Kidney epithelial cell (primary cell): ENCODE results near the gene GFY. TPM values are rescaled to one million over a fixed set of nuclear protein-coding genes. Genes with fewer than 3 reads are reported as not detected.
A peak's percentile ranks its signal among the peaks of the same experiment; 100 is the strongest.
"Not testable (repeated sequence)": the region's sequence is repeated elsewhere in the genome, so short reads cannot be mapped to it uniquely, and the experiment has no call there.

Experiments
- DNase-seq: peaks from one replicate; pipeline ENCODE4 v3.0.0-alpha.2; 2010; ENCODE audit warnings: low read depth
- H3K27me3 ChIP-seq: 2 replicates; pipeline ENCODE4 v1.6.0; 2011; ENCODE audit warnings: low read length; ENCODE audit not compliant: control insufficient read depth, insufficient read depth
- H3K36me3 ChIP-seq: 2 replicates; pipeline ENCODE4 v1.5.1; 2011; ENCODE audit warnings: low read length; ENCODE audit not compliant: control insufficient read depth, insufficient read depth
- H3K4me3 ChIP-seq: 2 replicates; pipeline ENCODE4 v1.5.1; 2011; ENCODE audit warnings: low read depth, mild to moderate bottlenecking, control low read depth, low read length
- CTCF ChIP-seq: IDR thresholded peaks from 2 replicates; pipeline ENCODE4 v1.5.1; 2011; ENCODE audit warnings: mild to moderate bottlenecking, moderate library complexity, low read length, control low read depth, inconsistent platforms; ENCODE audit not compliant: insufficient read depth, poor library complexity, severe bottlenecking
- total RNA-seq: library from RNA; depleted of rRNA; stranded (reverse); fragments of >200 nt; gene quantifications from 2 replicates; pipeline ENCODE4 v1.2.3, GENCODE V29; 2015

The GFY gene
- total RNA-seq, 1 donor from 2014 or later = not detected

GRCh38 chr19:49453757-49454240 is 28.6 kb downstream of the GFY start:
- H3K4me3 ChIP-seq = peak overlapping the region; percentile 83
- H3K36me3 ChIP-seq = no peaks in the 10 kb centered on the region
- no peak for TF ChIP-seq CTCF
- no peak for DNase-seq
- no peaks in the 10 kb centered on the region for H3K27me3 ChIP-seq

- no peak for DNase-seq
- H3K4me3 ChIP-seq = no peak overlapping the region
- H3K36me3 ChIP-seq = no peaks in the 10 kb centered on the region
- H3K27me3 ChIP-seq = no peaks in the 10 kb centered on the region
- TF ChIP-seq CTCF = no peak
Observed at GRCh38 chr19:49455773-49456172, 30.6 kb downstream of the GFY start.

- Histone ChIP-seq H3K27me3 (no peaks in the 10 kb centered on the region), H3K4me3 (no peak overlapping the region), H3K36me3 (no peaks in the 10 kb centered on the region)
- TF ChIP-seq CTCF = no peak
- DNase-seq = no peak
Observed at GRCh38 chr19:49456326-49456725, 31.1 kb downstream of the GFY start.

DNA sequence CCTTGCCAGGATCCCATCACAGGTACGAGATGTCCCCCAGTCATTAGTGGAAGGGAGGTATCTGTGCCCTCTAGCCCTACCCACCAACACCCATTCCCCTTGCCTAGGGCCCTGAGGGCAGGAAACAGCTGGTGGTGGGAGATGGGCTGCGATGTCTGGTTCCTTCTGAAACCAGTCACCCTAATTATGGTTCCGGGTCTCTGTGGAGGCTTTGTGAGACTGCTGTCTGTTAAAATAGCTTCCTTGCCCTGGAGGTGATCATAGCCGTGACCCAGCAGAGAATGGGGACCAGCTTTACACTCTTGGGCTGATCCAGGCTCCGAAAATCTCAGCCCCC is 33.3 kb downstream of the GFY start:
- no peak for TF ChIP-seq CTCF
- Histone ChIP-seq H3K27me3 (no peaks in the 10 kb centered on the region), H3K36me3 (no peaks in the 10 kb centered on the region), H3K4me3 (no peak overlapping the region)
- DNase-seq = no peak

GRCh38 chr19:49459388-49459787 is 34.2 kb downstream of the GFY start:
- no peaks in the 10 kb centered on the region for H3K36me3 ChIP-seq
- no peak for TF ChIP-seq CTCF
- H3K4me3 ChIP-seq = no peak overlapping the region
- H3K27me3 ChIP-seq = no peaks in the 10 kb centered on the region
- DNase-seq = no peak

DNA sequence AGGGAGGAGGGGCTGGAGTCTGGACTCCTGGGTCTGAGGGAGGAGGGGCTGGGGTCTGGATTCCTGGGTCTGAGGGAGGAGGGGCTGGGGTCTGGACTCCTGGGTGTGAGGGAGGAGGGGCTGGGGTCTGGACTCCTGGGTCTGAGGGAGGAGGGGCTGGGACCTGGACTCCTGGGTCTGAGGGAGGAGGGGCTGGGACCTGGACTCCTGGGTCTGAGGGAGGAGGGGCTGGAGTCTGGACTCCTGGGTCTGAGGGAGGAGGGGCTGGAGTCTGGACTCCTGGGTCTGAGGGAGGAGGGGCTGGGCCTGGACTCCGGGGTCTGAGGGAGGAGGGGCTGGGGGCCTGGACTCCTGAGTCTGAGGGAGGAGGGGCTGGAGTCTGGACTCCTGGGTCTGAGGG is 35.9 kb downstream of the GFY start:
- H3K36me3 ChIP-seq, H3K27me3 ChIP-seq, H3K4me3 ChIP-seq, DNase-seq: not testable (repeated sequence)
